Activated CD8-positive, alpha-beta memory T cell treated with anti-CD3 and anti-CD28 coated beads for 24 hours (primary cell): Measurements from ENCODE around the gene SGCD.

Experiments used
- DNase-seq: peaks from one replicate; pipeline ENCODE4 v3.0.0-alpha.2; 2020

SGCD gene

GRCh38 chr5:156363861-156364260 lies 36.9 kb downstream of the SGCD start:
- DNase-seq = no peak

- DNase-seq = no peak
Observed at GRCh38 chr5:156366521-156366920, 39.6 kb downstream of the SGCD start.

GRCh38 chr5:156367597-156367996 lies 40.6 kb downstream of the SGCD start:
- DNase-seq = no peak

GRCh38 chr5:156375895-156376495 lies 49.0 kb downstream of the SGCD start:
- no peak for DNase-seq

GRCh38 chr5:156376751-156377150 lies 49.8 kb downstream of the SGCD start:
- no peak for DNase-seq

- DNase-seq = no peak
Observed at GRCh38 chr5:156378159-156378558, 51.2 kb downstream of the SGCD start.

GRCh38 chr5:156379206-156379605 lies 52.2 kb downstream of the SGCD start:
- DNase-seq = no peak

- DNase-seq = no peak
Observed at GRCh38 chr5:156380848-156381247, 53.9 kb downstream of the SGCD start.

GRCh38 chr5:156383510-156384265 lies 56.7 kb downstream of the SGCD start:
- DNase-seq = no peak

GRCh38 chr5:156385416-156385815 lies 58.5 kb downstream of the SGCD start:
- DNase-seq = no peak

- DNase-seq = no peak
Observed at GRCh38 chr5:156386976-156387375, 60.0 kb downstream of the SGCD start.

GRCh38 chr5:156387391-156387790 lies 60.4 kb downstream of the SGCD start:
- DNase-seq = no peak

GRCh38 chr5:156388233-156388632 lies 61.3 kb downstream of the SGCD start:
- DNase-seq = no peak

GRCh38 chr5:156391139-156391538 lies 64.2 kb downstream of the SGCD start:
- DNase-seq = no peak

GRCh38 chr5:156393980-156394379 lies 67.0 kb downstream of the SGCD start:
- DNase-seq = no peak

GRCh38 chr5:156394642-156395305 lies 67.8 kb downstream of the SGCD start:
- no peak for DNase-seq

- no peak for DNase-seq
Observed at GRCh38 chr5:156395306-156395675, 68.3 kb downstream of the SGCD start.

- DNase-seq = no peak
Observed at GRCh38 chr5:156396063-156396829, 69.3 kb downstream of the SGCD start.

- no peak for DNase-seq
Observed at GRCh38 chr5:156396830-156397081, 69.8 kb downstream of the SGCD start.

- no peak for DNase-seq
Observed at GRCh38 chr5:156399323-156399722, 72.4 kb downstream of the SGCD start.

GRCh38 chr5:156400231-156400986 lies 73.4 kb downstream of the SGCD start:
- no peak for DNase-seq

- DNase-seq = no peak
Observed at GRCh38 chr5:156401804-156402203, 74.8 kb downstream of the SGCD start.

- DNase-seq = no peak
Observed at GRCh38 chr5:156402387-156402921, 75.5 kb downstream of the SGCD start.
